GM13976 (cell line): ENCODE measurements around the gene SLC16A10.
"Not testable (repeated sequence)": the region's sequence is repeated elsewhere in the genome, so short reads cannot be mapped to it uniquely, and the experiment has no call there.

ENCODE experiments used
- DNase-seq: peaks from one replicate; pipeline ENCODE4 v3.0.0; 2012; ENCODE audit warnings: low spot score
- CTCF ChIP-seq: IDR thresholded peaks from 2 replicates; pipeline ENCODE4 v1.5.1; 2012; ENCODE audit warnings: borderline replicate concordance, mild to moderate bottlenecking; ENCODE audit not compliant: insufficient read depth; ENCODE audit errors: extremely low read depth, missing control alignments, control extremely low read depth
- in situ Hi-C: fragments of 300-500 bp; cut with MboI; formaldehyde crosslinking; loops from one replicate; pipeline ENCODE4 v1.12.0; 2022; ENCODE audit warnings: low sequenced_read_pairs, mixed read lengths, inconsistent platforms; ENCODE audit not compliant: unreplicated experiment

Gene SLC16A10

GRCh38 chr6:111129013-111129412 is 41.7 kb downstream of the SLC16A10 start:
- in situ Hi-C loops: no loop called here
- DNase-seq: no peak
- TF ChIP-seq CTCF: no peak

- in situ Hi-C loops, DNase-seq: not testable (repeated sequence)
Measured at GRCh38 chr6:111131018-111131417, 43.7 kb downstream of the SLC16A10 start.

GRCh38 chr6:111132669-111133068 is 45.4 kb downstream of the SLC16A10 start:
- in situ Hi-C loops, DNase-seq: not testable (repeated sequence)

- in situ Hi-C loops, DNase-seq: not testable (repeated sequence)
Measured at GRCh38 chr6:111134236-111134869, 47.0 kb downstream of the SLC16A10 start.

GRCh38 chr6:111137489-111138093 is 50.3 kb downstream of the SLC16A10 start:
- in situ Hi-C loops, DNase-seq: not testable (repeated sequence)

- in situ Hi-C loops: no loop called here
- no peak for DNase-seq
- TF ChIP-seq CTCF: no peak
Measured at GRCh38 chr6:111147440-111147839, 60.1 kb downstream of the SLC16A10 start.

GRCh38 chr6:111148110-111148509 is 60.8 kb downstream of the SLC16A10 start:
- in situ Hi-C loops: no loop called here
- no peak for DNase-seq
- no peak for TF ChIP-seq CTCF

GRCh38 chr6:111150577-111150976 is 63.3 kb downstream of the SLC16A10 start:
- in situ Hi-C loops: no loop called here
- TF ChIP-seq CTCF: no peak
- no peak for DNase-seq

- in situ Hi-C loops: no loop called here
Measured at GRCh38 chr6:111154981-111155380, 67.7 kb downstream of the SLC16A10 start.

More at GRCh38 chr6:111154981-111155380, 67.7 kb downstream of the SLC16A10 start:
- DNase-seq: no peak
- no peak for TF ChIP-seq CTCF
